H9 (cell line): Measurements from ENCODE around the gene RRAS. TPM values are rescaled to one million over a fixed set of nuclear protein-coding genes. Genes with fewer than 3 reads are reported as not detected.

Experiments
- DNase-seq: peaks from one replicate; pipeline ENCODE4 v3.0.0-alpha.2; 2017
- H2AFZ ChIP-seq: one replicate; pipeline ENCODE4 v1.6.1; 2013; ENCODE audit warnings: mild to moderate bottlenecking, low read length, control low read depth, moderate library complexity
- H2AK5ac ChIP-seq: 2 replicates; pipeline ENCODE4 v1.6.1; 2013; ENCODE audit warnings: low read length, control low read depth, mixed read lengths; ENCODE audit not compliant: insufficient read length
- H2BK120ac ChIP-seq: one replicate; pipeline ENCODE4 v1.6.1; 2013; ENCODE audit warnings: low read depth, mild to moderate bottlenecking, low read length, control low read depth, inconsistent platforms; ENCODE audit not compliant: poor library complexity, severe bottlenecking
- H2BK12ac ChIP-seq: 2 replicates; pipeline ENCODE4 v1.6.1; 2013; ENCODE audit warnings: low read length, control low read depth, mixed read lengths, low read depth; ENCODE audit not compliant: insufficient read length
- H2BK15ac ChIP-seq: 2 replicates; pipeline ENCODE4 v1.6.1; 2013; ENCODE audit warnings: low read depth, low read length, control low read depth
- H2BK20ac ChIP-seq: one replicate; pipeline ENCODE4 v1.6.1; 2013; ENCODE audit warnings: low read depth, mild to moderate bottlenecking, low read length, control low read depth, inconsistent platforms; ENCODE audit not compliant: poor library complexity, severe bottlenecking
- H2BK5ac ChIP-seq: 2 replicates; pipeline ENCODE4 v1.6.1; 2013; ENCODE audit warnings: low read length, control low read depth, mixed read lengths; ENCODE audit not compliant: insufficient read length
- H3K14ac ChIP-seq: 2 replicates; pipeline ENCODE4 v1.6.1; 2013; ENCODE audit warnings: low read length, control low read depth; ENCODE audit not compliant: insufficient read depth
- H3K18ac ChIP-seq: 2 replicates; pipeline ENCODE4 v1.6.1; 2013; ENCODE audit warnings: low read depth, mild to moderate bottlenecking, mixed read lengths, low read length, control low read depth; ENCODE audit not compliant: insufficient read length
- H3K23ac ChIP-seq: 2 replicates; pipeline ENCODE4 v1.6.1; 2013; ENCODE audit warnings: low read length, control low read depth, mixed read lengths, low read depth; ENCODE audit not compliant: insufficient read length
- H3K23me2 ChIP-seq: 2 replicates; pipeline ENCODE4 v1.6.1; 2013; ENCODE audit warnings: low read depth, mild to moderate bottlenecking, mixed read lengths, low read length, control low read depth; ENCODE audit not compliant: insufficient read length, poor library complexity, severe bottlenecking
- H3K27ac ChIP-seq: 2 replicates; pipeline ENCODE4 v1.5.1; 2013; ENCODE audit warnings: low read length, control low read depth, mixed read lengths, low read depth; ENCODE audit not compliant: insufficient read length
- H3K27me3 ChIP-seq: 2 replicates; pipeline ENCODE4 v1.6.1; 2013; ENCODE audit warnings: low read length, control low read depth, inconsistent platforms; ENCODE audit not compliant: insufficient read depth
- H3K4ac ChIP-seq: 2 replicates; pipeline ENCODE4 v1.6.1; 2013; ENCODE audit warnings: low read depth, mild to moderate bottlenecking, control low read depth, inconsistent platforms, low read length, moderate library complexity
- H3K4me1 ChIP-seq: 2 replicates; pipeline ENCODE4 v1.6.1; 2013; ENCODE audit warnings: low read length, control low read depth, inconsistent platforms; ENCODE audit not compliant: insufficient read depth
- H3K4me2 ChIP-seq: 2 replicates; pipeline ENCODE4 v1.6.1; 2013; ENCODE audit warnings: low read length, control low read depth, mixed read lengths; ENCODE audit not compliant: insufficient read length, insufficient read depth
- H3K56ac ChIP-seq: 2 replicates; pipeline ENCODE4 v1.6.1; 2013; ENCODE audit warnings: low read depth, mild to moderate bottlenecking, mixed read lengths, low read length, control low read depth; ENCODE audit not compliant: insufficient read length
- H3K79me1 ChIP-seq: 2 replicates; pipeline ENCODE4 v1.6.1; 2013; ENCODE audit warnings: low read depth, mild to moderate bottlenecking, moderate library complexity, low read length, control low read depth, inconsistent platforms; ENCODE audit not compliant: insufficient read depth, poor library complexity, severe bottlenecking
- H3K79me2 ChIP-seq: 2 replicates; pipeline ENCODE4 v1.6.1; 2013; ENCODE audit warnings: low read length, control low read depth, inconsistent platforms; ENCODE audit not compliant: insufficient read depth
- H3K9ac ChIP-seq: 2 replicates; pipeline ENCODE4 v1.6.1; 2013; ENCODE audit warnings: low read length, control low read depth, mixed read lengths; ENCODE audit not compliant: insufficient read length; ENCODE audit errors: extremely low read depth
- H3K9me3 ChIP-seq: one replicate; pipeline ENCODE4 v1.6.1; 2013; ENCODE audit warnings: low read depth, low read length, inconsistent platforms; ENCODE audit not compliant: control insufficient read depth
- H3T11ph ChIP-seq: one replicate; pipeline ENCODE4 v1.6.1; 2013; ENCODE audit warnings: mild to moderate bottlenecking, low read length, control low read depth, inconsistent platforms
- H4K20me1 ChIP-seq: one replicate; pipeline ENCODE4 v1.6.1; 2013; ENCODE audit not compliant: control insufficient read depth, insufficient read length, insufficient read depth
- H4K5ac ChIP-seq: 2 replicates; pipeline ENCODE4 v1.6.1; 2013; ENCODE audit warnings: low read depth, mild to moderate bottlenecking, mixed read lengths, low read length, control low read depth; ENCODE audit not compliant: insufficient read length
- H4K8ac ChIP-seq: replicated peaks from 2 replicates; pipeline ENCODE4 v1.6.1; 2013; ENCODE audit warnings: low read length, control low read depth, mixed read lengths, low read depth; ENCODE audit not compliant: insufficient read length
- H4K91ac ChIP-seq: 2 replicates; pipeline ENCODE4 v1.6.1; 2013; ENCODE audit warnings: low read depth, mild to moderate bottlenecking, moderate library complexity, mixed read lengths, low read length, control low read depth; ENCODE audit not compliant: insufficient read length
- H3K27ac Mint-ChIP-seq, 3 experiments: 2 replicates in 2 of 3; 3 replicates in 1 of 3; pipeline ENCODE4 v1.8.0; 2020 to 2021; ENCODE audit warnings: mixed read lengths in 3 of 3, mild to moderate bottlenecking in 1 of 3, moderate library complexity in 1 of 3
- H3K27me3 Mint-ChIP-seq: 2 replicates; pipeline ENCODE4 v1.8.0; 2021; ENCODE audit warnings: low read depth, mild to moderate bottlenecking, moderate library complexity, mixed read lengths
- H3K36me3 Mint-ChIP-seq, 3 experiments: 2 replicates in 2 of 3; 3 replicates in 1 of 3; pipeline ENCODE4 v1.8.0; 2020 to 2021; ENCODE audit warnings: low read depth in 3 of 3, mixed read lengths in 3 of 3; ENCODE audit not compliant: insufficient read depth in 1 of 3
- H3K4me1 Mint-ChIP-seq, 2 experiments: 2 replicates each; pipeline ENCODE4 v1.8.0; 2020; ENCODE audit warnings: mixed read lengths in 2 of 2
- H3K4me3 Mint-ChIP-seq, 2 experiments: 2 replicates in 1 of 2; 3 replicates in 1 of 2; pipeline ENCODE4 v1.8.0; 2020 to 2021; ENCODE audit warnings: mild to moderate bottlenecking in 2 of 2, mixed read lengths in 2 of 2, moderate library complexity in 1 of 2
- H3K9me3 Mint-ChIP-seq, 2 experiments: 2 replicates in 1 of 2; 3 replicates in 1 of 2; pipeline ENCODE4 v1.8.0; 2020; ENCODE audit warnings: mild to moderate bottlenecking in 2 of 2, mixed read lengths in 2 of 2, moderate library complexity in 1 of 2
- WGBS: extraction: QIAGEN DNeasy Blood & Tissue Kit; methylation state at CpG from one replicate; pipeline ENCODE4 v1.1.7; 2013; ENCODE audit warnings: missing lambda C conversion rate, low lambda C conversion rate, mixed read lengths; ENCODE audit not compliant: insufficient read length; ENCODE audit errors: extremely low coverage; 5-methylcytosine and 5-hydroxymethylcytosine counted together
- long read RNA-seq: library from polyadenylated mRNA; unstranded; transcript quantifications from one replicate; pipeline ENCODE4 v2.0.0, GENCODE V29; 2020
- total RNA-seq: library from RNA; stranded (reverse); gene quantifications from 2 replicates; pipeline ENCODE4 v1.2.1, GENCODE V29; 2021
- TF ChIP-seq, protein P1 (sequence below): fragments of 200-600 bp; sonication (generic); conservative IDR thresholded peaks from 3 replicates; pipeline ENCODE4 v1.8.0; 2021; ENCODE audit warnings: antibody characterized with exemption, mild to moderate bottlenecking

The RRAS gene
- 8.3 and 9.9 TPM in 2 replicates for total RNA-seq
- long read RNA-seq, partial matches to known transcripts = 0 of 1 reads
- long read RNA-seq, other reads (novel, unspliced or antisense) = 0 of 1 reads

DNA sequence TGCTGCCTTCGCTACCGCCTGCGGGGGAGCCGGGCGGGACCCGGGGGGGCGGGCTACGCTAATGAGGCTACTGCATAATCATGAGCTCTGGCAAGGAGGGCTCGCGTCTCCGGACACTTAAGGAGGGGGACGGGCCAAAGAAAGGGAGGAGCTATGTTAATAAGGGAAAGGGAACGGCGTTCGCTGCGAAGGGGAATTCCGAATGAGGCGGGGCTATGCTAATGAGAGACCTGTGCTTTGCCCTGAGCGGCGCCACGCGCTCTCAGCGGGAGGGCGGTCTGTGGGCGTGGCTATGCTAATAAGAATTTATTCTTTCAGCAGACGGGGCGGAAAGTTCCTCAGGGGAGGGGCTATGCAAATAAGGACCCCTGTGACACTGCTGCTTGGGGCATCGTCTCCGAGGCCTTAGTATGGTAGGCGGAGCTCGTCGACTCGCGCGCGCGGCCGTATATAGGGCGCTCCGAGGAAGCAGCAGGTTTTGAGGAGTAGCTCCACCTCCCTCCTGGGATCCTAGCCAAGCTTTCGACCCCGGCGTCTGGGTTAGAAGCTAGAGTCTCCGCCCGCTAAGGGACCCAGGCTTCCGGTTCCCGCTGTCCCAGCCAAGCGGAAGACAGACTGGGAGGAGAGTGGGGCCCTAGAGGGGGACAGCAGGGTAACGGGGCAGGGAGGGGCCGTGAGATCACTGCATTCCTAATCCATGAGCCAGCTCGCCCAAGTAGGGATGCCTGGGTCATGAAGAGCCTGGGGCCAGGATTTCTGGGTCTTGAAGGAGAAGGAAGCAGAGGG lies at the start of gene RRAS:
Gene RRAS (minus strand): TSS at position 31 of the 786 bp plus-strand sequence. CDS start 45 bp downstream, outside the sequence.
- peak within 1 kb of the TSS; percentile 94 to 99 for H3K4me3 Mint-ChIP-seq
- peak; percentile 99 for DNase-seq
- peak within 1 kb of the TSS; percentile 62 for H2BK120ac ChIP-seq
- H3K36me3 Mint-ChIP-seq = peaks cover 5 to 17% (median 7%) of the 10 kb centered on the region in 3 experiments; a peak in 6 of 7 replicates
- peaks cover 18% of the 10 kb centered on the region for H3K23me2 ChIP-seq
- peak within 1 kb of the TSS; percentile 29 for H2BK12ac ChIP-seq
- H3K27me3 Mint-ChIP-seq = peaks cover 21% of the 10 kb centered on the region
- TF ChIP-seq, protein P1, sequence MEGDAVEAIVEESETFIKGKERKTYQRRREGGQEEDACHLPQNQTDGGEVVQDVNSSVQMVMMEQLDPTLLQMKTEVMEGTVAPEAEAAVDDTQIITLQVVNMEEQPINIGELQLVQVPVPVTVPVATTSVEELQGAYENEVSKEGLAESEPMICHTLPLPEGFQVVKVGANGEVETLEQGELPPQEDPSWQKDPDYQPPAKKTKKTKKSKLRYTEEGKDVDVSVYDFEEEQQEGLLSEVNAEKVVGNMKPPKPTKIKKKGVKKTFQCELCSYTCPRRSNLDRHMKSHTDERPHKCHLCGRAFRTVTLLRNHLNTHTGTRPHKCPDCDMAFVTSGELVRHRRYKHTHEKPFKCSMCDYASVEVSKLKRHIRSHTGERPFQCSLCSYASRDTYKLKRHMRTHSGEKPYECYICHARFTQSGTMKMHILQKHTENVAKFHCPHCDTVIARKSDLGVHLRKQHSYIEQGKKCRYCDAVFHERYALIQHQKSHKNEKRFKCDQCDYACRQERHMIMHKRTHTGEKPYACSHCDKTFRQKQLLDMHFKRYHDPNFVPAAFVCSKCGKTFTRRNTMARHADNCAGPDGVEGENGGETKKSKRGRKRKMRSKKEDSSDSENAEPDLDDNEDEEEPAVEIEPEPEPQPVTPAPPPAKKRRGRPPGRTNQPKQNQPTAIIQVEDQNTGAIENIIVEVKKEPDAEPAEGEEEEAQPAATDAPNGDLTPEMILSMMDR = no peak
- peak within 1 kb of the TSS; percentile 74 for H3K9ac ChIP-seq
- H3K9me3 Mint-ChIP-seq = no peaks in the 10 kb centered on the region; a peak in 1 of 5 replicates
- no peaks in the 10 kb centered on the region for H3K9me3 ChIP-seq
- H3K23ac ChIP-seq = no peak within 1 kb of the TSS
- H3K4me1 ChIP-seq = no peaks in the 10 kb centered on the region; the same call in 1 of the 2 replicates
- no peak within 1 kb of the TSS for H2BK20ac ChIP-seq
- no peak within 1 kb of the TSS for H2BK15ac ChIP-seq
- H3K79me1 ChIP-seq = peaks cover 10% of the 10 kb centered on the region
- H3K4ac ChIP-seq = peak within 1 kb of the TSS; percentile 63; the same call in 1 of the 2 replicates
- H2AFZ ChIP-seq = no peak within 1 kb of the TSS
- peak within 1 kb of the TSS; percentile 91 for H3K4me2 ChIP-seq
- H3K56ac ChIP-seq = no peak within 1 kb of the TSS
- peaks cover 9% of the 10 kb centered on the region for H3K79me2 ChIP-seq
- WGBS = no CpG with 5 or more reads among the region's 51 CpGs
- no peaks in the 10 kb centered on the region for H3K27me3 ChIP-seq
- H4K91ac ChIP-seq = no peak within 1 kb of the TSS
- peak within 1 kb of the TSS; percentile 85 for H3T11ph ChIP-seq
- H3K18ac ChIP-seq = peak within 1 kb of the TSS; percentile 87
- H4K8ac ChIP-seq = no peak within 1 kb of the TSS
- H3K27ac ChIP-seq = peak within 1 kb of the TSS; percentile 89
- H2BK5ac ChIP-seq = peak within 1 kb of the TSS; percentile 83
- H3K14ac ChIP-seq = peak within 1 kb of the TSS; percentile 81
- H3K27ac Mint-ChIP-seq = peak within 1 kb of the TSS; percentile 99 to 100 (median 100)
- H4K20me1 ChIP-seq = no peaks in the 10 kb centered on the region
- no peak within 1 kb of the TSS for H2AK5ac ChIP-seq
- peaks cover 60 to 77% of the 10 kb centered on the region in 2 experiments for H3K4me1 Mint-ChIP-seq
- no peak within 1 kb of the TSS for H4K5ac ChIP-seq
